GM08714 (cell line): Measurements from ENCODE around the gene GAS7.

Experiments
- H3K4me3 ChIP-seq: fragments of 200-500 bp; sonication (Bioruptor generic); 2 replicates; pipeline ENCODE4 v1.5.1; 2014; ENCODE audit warnings: mild to moderate bottlenecking, low read length, inconsistent platforms
- ZNF274 ChIP-seq: IDR thresholded peaks from 2 replicates; pipeline ENCODE4 v1.6.1; 2012; ENCODE audit warnings: mild to moderate bottlenecking, low read depth, low read length

The GAS7 gene

DNA sequence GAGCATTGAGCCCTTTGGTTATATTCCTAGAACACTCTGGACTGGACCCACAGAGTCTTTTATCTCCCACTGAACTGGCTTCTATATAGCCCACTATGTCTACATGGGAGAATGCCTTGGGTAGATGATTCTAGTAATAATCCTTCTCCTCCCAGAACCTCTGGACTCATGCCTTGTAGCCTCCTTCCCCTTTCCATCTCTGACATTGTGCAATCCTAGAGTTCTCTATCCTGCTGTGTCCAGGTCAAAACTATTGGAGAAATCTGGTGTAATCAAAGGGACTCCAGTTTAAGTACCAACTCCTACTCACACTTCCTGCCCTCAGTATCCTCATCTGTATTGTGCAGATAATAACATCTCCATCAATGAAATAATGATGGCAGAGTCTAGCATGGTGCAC, 302.5 kb downstream of the GAS7 start:
- TF ChIP-seq ZNF274: no peak
- H3K4me3 ChIP-seq: no peak overlapping the region

GRCh38 chr17:9894231-9894630, 304.2 kb downstream of the GAS7 start:
- no peak for TF ChIP-seq ZNF274
- H3K4me3 ChIP-seq: no peak overlapping the region

GRCh38 chr17:9893411-9894012, 304.9 kb downstream of the GAS7 start:
- TF ChIP-seq ZNF274: no peak

GRCh38 chr17:9890124-9890523, 308.3 kb downstream of the GAS7 start:
- H3K4me3 ChIP-seq: no peak overlapping the region
- no peak for TF ChIP-seq ZNF274

More at GRCh38 chr17:9893411-9894012, 304.9 kb downstream of the GAS7 start:
- H3K4me3 ChIP-seq: no peak overlapping the region

DNA sequence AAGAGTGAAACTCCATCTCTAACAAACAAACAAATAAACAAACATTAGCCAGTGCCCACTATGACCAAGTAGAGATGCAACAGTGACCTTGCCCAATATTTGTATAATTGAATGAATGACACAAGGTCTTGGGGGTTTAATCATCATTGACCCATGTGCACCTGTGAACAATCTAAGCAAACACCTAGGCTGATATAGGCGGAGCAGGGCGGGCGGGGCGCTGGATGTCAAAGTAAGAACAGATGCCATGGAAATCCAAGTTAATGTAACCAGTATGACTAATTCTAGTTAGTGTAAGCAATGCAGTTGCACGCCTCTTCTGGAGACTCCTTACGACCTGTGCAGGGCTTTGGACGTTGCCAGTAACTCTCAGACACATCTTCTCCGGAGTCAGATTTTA, 310.9 kb downstream of the GAS7 start:
- no peak for TF ChIP-seq ZNF274
- H3K4me3 ChIP-seq: no peak overlapping the region

GRCh38 chr17:9886141-9886930, 312.1 kb downstream of the GAS7 start:
- H3K4me3 ChIP-seq: no peak overlapping the region
- TF ChIP-seq ZNF274: no peak

DNA sequence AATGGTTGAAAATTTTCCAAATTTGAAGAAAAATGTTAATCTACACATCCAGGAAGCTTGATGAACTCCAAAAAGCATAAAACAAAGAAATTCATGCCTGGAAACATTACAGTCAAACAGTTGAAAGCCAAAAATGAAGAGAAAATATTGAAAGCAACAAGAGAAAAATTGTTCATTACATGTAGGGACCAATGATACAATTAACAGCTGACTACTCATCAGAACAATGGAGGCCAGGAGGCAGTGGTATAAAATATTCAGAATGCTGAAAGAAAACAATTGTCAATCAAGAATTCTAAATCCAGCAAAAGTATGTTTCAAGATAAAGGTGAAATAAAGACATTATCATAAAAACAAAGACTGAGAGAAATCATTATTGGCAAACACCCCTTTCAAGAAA, 315.0 kb downstream of the GAS7 start:
- H3K4me3 ChIP-seq: no peak overlapping the region
- TF ChIP-seq ZNF274: no peak

DNA sequence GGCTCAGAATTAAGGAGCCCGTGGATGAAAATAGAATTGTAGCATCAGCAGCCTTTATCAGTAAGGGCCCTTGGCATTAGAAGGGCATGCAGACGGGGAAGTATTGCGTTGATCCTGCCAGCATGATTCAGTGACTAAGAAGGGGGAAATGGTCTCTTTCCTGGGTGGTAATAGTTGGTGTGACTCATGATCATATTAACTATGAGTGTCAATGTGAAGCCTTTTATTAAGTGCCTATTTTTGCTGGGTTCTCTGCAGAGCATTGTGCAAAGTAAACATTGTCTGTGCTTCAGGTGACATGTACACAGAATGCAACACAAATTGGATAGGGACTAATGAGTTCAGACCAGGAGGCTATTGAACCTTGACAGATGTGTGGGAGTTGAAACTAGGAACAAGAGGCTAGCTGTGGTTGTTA, 317.8 kb downstream of the GAS7 start:
- no peak for TF ChIP-seq ZNF274
- no peak overlapping the region for H3K4me3 ChIP-seq

DNA sequence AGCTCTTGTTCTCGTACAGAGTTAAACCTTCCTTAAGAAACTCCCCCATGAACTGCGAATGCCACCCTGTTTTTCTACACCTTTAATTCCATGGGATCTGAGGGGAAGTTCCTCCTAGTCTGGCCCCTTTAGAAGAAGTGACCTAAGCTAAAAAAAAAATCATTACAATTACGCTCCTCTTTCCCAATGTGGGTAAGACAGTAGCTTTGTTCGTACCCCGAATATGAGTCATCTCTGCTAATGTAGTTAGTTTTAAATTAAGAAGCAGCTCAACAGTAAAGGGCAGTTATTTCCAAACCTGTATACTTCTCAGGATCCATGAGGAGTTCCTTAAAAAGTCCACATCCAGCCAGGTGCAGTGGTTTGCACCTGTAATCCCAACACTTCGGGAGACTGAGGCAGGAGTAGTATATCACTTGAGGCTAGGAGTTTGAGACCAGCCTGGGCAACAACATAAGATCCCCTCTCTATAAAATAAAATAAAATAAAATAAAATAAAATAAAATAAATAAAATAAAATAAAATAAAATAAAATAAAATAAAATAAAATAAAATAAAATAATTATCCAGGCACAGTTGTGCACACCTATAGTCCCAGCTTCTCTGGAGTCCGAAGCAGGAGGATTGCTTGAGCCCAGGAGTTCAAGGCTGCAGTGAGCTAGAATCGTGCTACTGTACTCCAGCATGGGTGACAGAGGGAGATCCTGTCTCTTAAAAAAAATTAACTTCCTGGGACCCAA, 319.4 kb downstream of the GAS7 start:
- TF ChIP-seq ZNF274: no peak
- no peak overlapping the region for H3K4me3 ChIP-seq

GRCh38 chr17:9878356-9878755, 320.1 kb downstream of the GAS7 start:
- no peak for TF ChIP-seq ZNF274
- no peak overlapping the region for H3K4me3 ChIP-seq

DNA sequence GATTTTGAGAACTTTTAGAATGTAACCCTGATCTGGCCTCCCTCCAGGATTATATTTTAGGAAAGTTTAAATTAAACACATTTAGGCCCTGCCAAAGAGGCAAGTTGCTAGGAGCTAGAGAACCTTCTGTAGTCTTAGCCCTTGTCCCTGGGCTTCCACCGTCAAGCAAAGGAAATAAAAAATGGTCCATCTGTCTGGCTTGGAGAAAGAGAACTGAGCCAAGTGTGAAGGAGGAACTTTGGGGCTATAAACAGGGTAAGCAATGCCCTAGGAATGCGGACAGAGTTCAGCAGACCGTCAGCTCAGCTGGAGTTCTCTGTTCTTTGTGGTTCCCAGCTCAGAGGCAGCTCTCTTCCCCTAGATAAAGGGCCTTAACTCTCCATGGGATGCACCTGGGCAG, 323.0 kb downstream of the GAS7 start:
- H3K4me3 ChIP-seq: no peak overlapping the region

DNA sequence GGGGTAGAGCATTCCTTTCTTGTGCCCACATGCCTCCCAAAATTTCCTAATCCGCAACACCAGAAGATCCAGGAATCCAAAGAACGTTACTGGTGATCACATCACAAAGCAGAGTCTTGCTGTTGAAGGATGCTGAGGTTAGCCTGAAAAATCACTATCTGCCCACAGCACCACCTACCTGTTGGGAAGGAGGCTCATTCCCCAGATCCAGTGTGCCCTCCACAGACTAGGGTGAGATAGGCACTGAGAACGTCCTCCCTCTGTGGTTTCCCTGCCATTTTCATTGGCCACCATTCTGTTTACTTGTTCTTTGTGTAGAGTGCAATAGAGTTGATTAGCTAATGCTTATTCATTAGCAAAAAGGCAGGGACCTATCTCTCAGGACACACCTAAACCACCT, 323.7 kb downstream of the GAS7 start:
- no peak for TF ChIP-seq ZNF274
- H3K4me3 ChIP-seq: no peak overlapping the region

More for the DNA sequence above, 323.0 kb downstream of the GAS7 start:
- no peak for TF ChIP-seq ZNF274

DNA sequence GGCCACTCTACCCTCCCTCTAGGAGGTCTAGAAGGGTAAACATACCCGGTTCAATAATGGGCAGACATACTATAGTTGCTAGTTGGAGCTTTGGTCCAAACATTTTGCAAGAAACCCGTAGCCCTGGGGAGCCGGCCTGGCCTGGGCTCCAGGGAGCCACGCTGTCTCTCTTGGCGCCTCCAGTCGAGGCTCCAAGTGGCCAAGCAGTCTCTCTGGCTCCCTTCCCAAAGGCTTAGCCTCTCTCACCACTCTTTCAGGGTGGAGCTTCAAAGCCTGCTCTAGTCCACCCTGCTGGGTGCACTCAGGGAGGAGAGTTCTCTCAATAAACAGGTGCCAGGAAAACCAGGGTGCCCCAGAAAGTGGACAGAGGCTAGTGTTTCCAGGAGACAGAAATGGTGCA, 325.6 kb downstream of the GAS7 start:
- TF ChIP-seq ZNF274: no peak
- no peak overlapping the region for H3K4me3 ChIP-seq

DNA sequence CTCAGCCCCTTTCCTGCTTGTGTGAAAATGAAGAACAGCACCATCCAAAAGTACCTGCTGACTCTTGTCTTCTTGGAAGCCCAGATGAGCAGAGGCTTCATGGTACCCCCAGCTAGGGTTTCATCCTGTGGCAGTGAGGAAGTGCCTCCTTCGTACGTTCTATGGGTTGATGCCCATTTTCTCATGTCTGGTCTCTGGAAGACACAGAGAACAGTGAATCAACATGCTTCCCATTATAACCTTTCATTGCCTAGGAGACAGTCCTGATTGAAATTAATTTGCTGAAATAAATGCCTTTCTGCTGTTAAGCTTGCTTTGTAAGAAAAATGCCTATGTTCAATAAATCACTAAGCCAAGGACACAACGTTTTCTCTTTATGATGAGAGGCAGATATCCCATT, 329.9 kb downstream of the GAS7 start:
- no peak for TF ChIP-seq ZNF274
- H3K4me3 ChIP-seq: no peak overlapping the region

- H3K4me3 ChIP-seq: no peak overlapping the region
- no peak for TF ChIP-seq ZNF274
Observed at GRCh38 chr17:9865586-9865985, 332.8 kb downstream of the GAS7 start.

DNA sequence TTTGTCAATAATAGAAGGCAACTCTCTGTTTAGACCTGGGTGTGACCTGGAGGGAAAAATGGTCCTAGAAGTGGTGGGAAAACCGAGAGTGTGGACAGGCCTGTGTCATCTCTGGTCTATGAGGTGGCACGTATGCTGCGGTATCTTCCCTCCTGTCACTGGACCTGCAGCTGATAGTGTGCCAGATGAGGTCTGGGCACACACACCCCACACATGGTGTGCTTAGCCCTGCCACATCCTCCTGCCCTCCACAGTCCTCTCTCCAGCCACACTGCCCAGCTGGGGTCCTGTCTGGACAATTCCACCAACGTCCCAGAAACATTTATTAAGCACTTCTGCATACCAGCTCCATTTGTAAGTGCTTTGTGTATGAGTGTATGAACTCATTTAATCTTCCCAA, 335.5 kb downstream of the GAS7 start:
- H3K4me3 ChIP-seq: no peak overlapping the region
- no peak for TF ChIP-seq ZNF274
